ENCODE results near the gene EEPD1. TPM values are rescaled to one million over a fixed set of nuclear protein-coding genes. Genes with fewer than 3 reads are reported as not detected.

EEPD1 gene
- polyA plus RNA-seq, 3 donors: 9.1 to 23.6 (median 9.3) TPM

DNA sequence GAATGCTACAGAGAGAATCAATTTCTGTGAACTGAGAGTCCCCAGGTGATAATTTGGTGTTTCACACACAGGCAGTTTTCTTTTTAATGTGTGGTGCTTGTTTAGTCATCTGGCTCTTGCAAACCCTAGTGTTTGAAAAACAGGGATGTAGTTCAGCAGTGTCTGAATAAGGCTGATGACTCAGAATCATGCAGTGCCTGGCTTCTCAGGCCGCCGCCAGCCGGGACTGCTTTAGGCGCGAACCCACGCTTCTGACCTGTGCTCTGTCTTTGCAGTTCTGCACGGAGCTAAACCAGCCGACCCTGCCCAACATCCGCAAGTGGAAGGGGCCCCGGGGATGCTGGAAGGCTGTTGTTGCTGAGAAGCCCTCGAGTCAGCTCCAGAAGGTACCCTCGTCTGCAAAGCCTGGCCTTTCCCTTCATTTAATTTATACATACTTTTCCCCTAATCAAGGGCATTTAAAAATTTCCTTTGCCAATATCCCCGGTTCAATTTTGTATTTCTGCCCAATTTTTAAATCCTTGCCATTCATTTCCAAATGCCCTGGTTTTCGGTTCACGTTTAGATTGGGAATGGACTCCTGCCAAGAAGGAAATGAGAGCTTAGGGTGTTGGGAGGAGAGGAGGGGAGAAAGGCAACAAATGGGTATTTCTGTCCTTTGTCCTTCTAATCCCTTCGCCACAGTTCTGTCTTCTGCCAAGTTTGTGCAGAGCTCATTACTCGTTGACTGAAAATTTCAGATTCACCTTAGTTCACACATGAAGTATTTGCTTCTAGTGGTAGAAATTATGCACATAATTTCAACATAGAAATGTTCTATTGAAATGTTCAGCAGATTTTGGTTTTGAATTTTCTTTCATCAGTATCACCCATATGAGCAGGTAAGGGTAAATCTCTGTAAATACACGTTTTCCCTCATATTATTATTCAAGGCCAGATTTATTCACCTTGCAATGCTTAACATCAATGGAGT lies 128.1 kb downstream of the EEPD1 start:
- whole genome bisulfite sequencing, 3 donors: 34 to 64% (median 34%) methylated on average over 18 of the region's 18 CpGs
- no peak overlapping the region for H3K27ac ChIP-seq (ENCODE audit: low read depth, low read length)

DNA sequence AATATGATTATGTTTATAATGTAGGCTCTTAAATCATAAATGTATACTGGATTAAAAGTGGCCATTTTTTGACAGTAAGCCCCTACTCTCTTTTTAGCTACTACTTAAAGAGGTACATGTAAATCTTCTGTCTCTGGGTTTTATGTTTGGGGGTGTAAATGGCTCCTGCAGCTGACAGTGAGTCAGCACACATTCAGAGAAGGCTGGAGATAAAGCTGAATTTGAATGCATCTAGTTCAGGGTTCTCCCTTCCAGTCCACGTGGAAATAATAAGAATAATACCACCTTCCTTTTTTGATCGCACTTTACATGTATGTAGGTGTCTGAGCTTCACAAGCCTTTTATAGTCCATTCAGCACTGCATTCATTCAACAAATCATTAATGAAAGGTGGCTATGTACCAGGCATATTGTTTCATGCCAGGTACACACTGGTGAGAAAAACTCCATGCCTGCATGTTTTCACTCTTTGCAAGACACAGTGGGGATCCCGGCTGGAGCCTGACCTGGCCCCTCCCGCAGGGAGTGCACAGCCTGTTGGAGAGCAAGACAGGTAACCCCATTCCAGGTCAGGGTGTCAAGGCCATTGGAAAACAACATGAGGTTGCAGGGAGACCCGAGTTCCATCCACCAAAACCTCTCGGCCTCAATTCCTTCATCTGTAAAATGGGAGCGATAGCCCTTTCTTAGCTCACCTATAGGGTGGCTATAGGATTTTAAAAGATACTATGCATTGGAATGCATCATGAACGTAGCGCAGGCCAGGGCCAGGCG lies 129.1 kb downstream of the EEPD1 start:
- 82 to 89% (median 88%) methylated on average over 10 of the region's 10 CpGs for WGBS, 3 donors
- no peak overlapping the region for H3K27ac ChIP-seq (ENCODE audit: low read depth, low read length)

GRCh38 chr7:36283181-36283580 lies 130.1 kb downstream of the EEPD1 start:
- H3K27ac ChIP-seq (ENCODE audit: low read depth, low read length): no peak overlapping the region
- WGBS, 3 donors: 58 to 83% (median 60%) methylated on average over 9 of the region's 9 CpGs

DNA sequence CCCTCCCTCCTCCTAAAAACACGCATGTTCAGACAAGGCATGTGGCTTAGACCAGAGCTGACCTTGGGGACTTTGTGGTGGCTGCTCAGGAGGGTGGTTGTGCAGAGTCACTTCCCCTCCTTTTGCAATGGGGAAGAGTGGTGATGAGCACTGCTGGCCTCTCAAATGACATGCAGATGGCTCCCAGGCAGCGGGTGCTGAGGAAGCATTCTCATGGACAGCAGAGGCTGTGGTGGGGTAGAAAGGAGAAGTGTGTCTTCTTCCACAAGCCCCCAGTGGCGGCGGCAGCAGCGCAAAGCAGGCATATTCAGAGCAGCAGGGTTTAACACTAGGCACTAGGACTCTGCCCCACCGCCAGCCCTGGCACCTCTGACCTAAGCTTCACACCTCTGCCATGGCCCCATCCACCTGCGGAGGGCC lies 130.7 kb downstream of the EEPD1 start:
- 58 to 95% (median 68%) methylated on average over 7 of the region's 7 CpGs for WGBS, 3 donors
- no peak overlapping the region for H3K27ac ChIP-seq (ENCODE audit: low read depth, low read length)

DNA sequence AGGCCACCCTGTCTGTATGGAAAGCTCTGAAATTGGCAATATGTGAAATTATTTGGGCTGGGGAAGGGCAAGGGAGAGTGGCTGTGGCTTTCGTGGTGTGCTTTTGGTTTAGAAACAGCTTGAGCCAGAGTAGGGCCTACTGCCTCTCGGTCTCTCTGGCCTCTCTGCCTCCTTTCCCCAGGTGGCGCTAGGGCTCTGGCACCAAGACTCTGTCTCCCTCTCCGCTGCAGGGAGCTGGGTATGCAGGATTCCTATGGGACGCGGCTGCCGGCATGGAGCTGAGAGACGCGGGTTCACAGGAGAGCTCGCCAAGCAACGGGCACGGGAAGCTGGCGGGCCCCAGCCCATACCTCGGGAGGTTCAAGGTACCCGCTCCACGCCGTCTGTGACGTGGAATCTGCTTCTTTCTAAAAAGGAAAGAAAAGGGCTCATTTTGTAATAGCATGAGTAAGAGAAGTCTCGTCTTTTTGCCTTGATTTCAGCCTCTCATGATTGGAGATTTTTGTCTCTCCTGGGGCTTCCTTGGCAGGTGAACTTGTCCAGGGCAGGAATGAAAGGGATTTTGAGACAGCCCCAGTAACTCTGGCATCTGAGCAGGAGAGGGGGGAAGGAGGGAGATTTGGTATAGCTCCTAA lies 131.5 kb downstream of the EEPD1 start:
- 72 to 86% (median 73%) methylated on average over 19 of the region's 19 CpGs for WGBS, 3 donors
- no peak overlapping the region for H3K27ac ChIP-seq (ENCODE audit: low read depth, low read length)

DNA sequence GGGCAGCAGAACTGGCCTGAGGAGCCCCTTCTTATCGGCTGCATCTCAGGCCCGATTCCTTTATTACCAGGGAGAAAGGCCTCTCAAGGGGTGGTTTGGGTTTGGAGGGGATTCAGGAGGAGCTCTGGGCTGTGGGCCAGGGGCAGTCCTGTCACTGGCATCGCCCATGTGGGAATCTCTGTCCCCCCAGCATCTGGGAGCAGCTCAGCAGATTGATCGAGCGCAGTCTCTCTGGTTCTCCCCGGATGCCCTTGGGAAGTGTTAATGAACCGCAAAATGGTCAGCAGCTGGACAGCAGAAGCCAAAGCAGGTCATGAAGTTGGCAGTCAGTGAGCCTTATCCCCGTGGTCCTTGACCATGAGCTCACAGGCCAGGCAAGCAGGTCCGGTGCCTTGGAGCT lies 132.2 kb downstream of the EEPD1 start:
- H3K27ac ChIP-seq (ENCODE audit: low read depth, low read length): no peak overlapping the region
- WGBS, 3 donors: 52 to 73% (median 69%) methylated on average over 9 of the region's 9 CpGs

- WGBS, 3 donors: 37 to 97% (median 48%) methylated on average over 2 of the region's 2 CpGs
- H3K27ac ChIP-seq (ENCODE audit: low read depth, low read length): no peak overlapping the region
These were observed 133.2 kb downstream of the EEPD1 start for GRCh38 chr7:36286226-36286625.

DNA sequence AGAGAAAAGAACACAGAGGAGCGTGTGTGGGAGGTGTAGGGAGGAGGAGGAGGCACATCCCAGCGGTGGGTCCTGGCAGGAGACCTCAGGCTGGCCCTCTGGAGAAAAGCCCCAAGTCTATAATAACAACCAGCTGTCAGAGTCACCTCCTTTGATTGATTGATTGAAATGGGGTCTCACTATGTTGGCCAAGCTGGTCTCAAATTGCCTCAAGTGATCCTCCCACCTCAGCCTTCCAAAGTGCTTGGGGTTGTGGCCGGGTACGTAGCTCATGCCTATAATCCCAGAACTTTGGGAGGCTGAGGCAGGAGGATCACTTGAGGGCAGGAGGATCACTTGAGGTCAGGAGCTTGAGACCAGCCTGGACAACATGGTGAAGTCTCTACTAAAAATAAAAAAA lies 133.6 kb downstream of the EEPD1 start:
- no peak overlapping the region for H3K27ac ChIP-seq (ENCODE audit: low read depth, low read length)
- WGBS, 3 donors: 77 to 93% (median 89%) methylated on average over 4 of the region's 4 CpGs

- H3K27ac ChIP-seq (ENCODE audit: low read depth, low read length): no peak overlapping the region
- 48 to 68% (median 49%) methylated on average over 19 of the region's 19 CpGs for WGBS, 3 donors
These were observed 134.6 kb downstream of the EEPD1 start for GRCh38 chr7:36287371-36288241.

DNA sequence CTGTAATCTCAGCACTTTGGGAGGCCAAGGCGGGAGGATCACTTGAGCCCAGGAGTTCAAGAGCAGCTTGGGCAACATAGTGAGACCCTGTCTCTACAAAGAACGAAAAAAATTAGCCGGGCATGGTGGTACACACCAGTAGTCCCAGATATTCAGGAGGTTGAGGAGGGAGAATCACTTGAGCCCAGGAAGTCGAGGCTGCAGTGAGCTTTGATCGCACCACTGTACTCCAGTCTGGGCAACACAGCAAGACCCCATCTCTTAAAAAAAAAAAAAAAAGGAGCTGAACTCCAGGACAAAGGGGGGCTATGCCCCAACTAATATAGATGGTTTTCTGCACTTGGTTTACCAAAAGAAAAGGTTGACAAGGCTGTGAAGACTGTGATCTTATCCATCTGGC lies 135.4 kb downstream of the EEPD1 start:
- WGBS, 3 donors: 96 to 98% (median 97%) methylated on average over 5 of the region's 5 CpGs
- no peak overlapping the region for H3K27ac ChIP-seq (ENCODE audit: low read depth, low read length)

DNA sequence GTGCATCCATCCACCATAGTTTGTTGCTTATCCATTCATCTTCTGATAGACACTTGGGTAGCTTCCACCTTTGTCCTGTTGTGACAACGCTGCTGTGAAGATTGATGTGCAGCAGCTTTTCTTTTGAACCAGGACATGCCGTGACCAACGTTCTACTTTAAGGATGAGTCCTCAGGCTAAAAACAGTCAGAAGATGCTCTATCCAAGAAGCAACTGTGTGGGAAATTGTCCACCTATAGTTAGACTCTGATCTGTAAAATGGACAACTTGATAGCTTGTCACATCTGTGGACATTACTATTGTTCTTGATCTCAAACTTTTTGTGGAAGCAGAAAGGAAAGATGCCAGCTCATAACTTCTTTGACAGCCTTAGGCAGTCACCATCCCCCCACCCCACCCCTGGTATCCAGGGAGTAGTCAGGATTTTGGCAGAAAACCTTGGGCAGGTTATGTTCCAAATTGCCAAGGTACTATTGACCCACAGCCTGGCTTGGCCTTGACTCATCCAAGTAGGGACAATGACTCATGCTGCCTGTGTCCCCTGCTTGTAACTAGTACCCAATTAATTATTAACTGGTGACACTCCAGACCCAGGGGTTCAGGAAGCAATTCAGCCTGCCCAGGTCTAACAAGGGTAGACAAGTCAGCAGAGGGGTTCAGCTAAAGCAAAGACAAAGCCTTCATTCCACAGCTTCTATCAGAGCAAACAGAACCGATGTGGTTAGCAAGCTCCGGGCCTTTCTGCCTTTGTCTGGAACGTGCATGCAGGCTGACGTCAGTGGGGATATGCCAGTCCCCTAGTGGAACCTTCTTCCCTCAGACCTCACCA lies 137.0 kb downstream of the EEPD1 start:
- no peak overlapping the region for H3K27ac ChIP-seq (ENCODE audit: low read depth, low read length)
- WGBS, 3 donors: 43 to 80% (median 73%) methylated on average over 7 of the region's 7 CpGs

DNA sequence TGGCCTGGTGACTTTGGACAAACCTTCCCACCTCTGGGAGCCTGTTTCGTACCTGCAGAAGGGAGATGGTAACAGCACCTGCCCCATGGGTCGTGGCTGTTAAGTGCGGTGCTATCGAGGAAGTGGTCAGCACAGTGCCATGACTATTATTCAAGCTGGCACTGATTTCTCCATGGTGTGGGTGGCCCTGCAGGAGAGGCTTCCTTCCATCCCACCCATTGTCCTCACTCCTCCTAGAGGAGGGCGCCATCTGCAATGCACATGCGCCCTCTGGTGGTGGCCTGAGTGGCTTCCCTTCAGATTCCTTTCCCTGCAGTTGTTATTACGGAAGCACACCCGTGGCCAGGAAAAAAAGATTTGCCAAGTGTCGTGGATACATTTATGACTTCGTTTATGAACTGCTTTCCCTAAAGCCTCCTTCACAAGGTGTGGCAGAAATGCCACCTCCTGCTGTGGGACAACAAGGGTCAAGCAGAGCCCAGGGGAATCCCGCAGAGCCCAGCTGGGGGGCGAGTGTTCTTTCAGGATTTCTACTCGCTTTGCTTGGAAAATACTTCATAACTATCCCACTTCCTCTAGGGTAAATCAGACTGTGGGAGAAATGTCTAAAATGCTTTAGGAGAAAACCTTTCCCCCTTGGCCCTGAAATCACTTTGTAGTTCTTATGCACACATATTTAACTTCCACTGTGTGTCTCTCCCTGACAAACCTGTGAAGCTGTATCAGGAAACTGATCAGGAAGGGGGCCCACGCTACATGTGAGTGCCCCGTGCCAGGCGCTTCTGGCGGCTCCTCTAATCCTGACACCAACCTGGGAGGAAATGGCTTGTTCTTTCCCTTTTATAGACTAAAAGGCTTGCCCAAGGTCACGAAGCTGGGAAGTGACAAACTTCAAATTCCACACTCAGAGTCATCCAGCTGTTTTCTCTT lies 138.6 kb downstream of the EEPD1 start:
- no peak overlapping the region for H3K27ac ChIP-seq (ENCODE audit: low read depth, low read length)
- 13 to 21% (median 16%) methylated on average over 18 of the region's 18 CpGs for WGBS, 3 donors

GRCh38 chr7:36295090-36295489 lies 142.0 kb downstream of the EEPD1 start:
- no peak overlapping the region for H3K27ac ChIP-seq (ENCODE audit: low read depth, low read length)
- 79 to 84% (median 83%) methylated on average over 5 of the region's 5 CpGs for WGBS, 3 donors

DNA sequence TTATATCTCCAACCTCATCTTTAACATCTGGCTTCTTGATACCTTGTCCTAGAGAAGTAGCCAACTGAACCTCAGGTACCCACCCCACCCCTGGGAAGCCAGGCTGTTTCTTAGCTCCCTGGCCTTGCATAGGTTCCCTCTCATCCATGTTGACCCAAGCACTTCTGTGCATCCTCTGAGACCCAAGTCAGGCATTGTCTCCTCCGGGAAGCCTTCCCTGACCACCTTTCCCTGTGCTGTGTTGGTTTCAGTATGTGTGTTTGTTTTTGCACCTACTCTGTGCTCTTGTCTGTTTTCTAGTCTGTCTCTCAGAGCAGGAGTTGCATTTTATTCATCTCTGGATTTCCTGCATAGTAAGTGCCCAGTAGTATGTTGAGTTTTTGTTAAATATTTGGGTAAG lies 143.2 kb downstream of the EEPD1 start:
- no peak overlapping the region for H3K27ac ChIP-seq (ENCODE audit: low read depth, low read length)
- WGBS, 3 donors: 92 to 95% (median 95%) methylated on average over 1 of the region's 1 CpG

DNA sequence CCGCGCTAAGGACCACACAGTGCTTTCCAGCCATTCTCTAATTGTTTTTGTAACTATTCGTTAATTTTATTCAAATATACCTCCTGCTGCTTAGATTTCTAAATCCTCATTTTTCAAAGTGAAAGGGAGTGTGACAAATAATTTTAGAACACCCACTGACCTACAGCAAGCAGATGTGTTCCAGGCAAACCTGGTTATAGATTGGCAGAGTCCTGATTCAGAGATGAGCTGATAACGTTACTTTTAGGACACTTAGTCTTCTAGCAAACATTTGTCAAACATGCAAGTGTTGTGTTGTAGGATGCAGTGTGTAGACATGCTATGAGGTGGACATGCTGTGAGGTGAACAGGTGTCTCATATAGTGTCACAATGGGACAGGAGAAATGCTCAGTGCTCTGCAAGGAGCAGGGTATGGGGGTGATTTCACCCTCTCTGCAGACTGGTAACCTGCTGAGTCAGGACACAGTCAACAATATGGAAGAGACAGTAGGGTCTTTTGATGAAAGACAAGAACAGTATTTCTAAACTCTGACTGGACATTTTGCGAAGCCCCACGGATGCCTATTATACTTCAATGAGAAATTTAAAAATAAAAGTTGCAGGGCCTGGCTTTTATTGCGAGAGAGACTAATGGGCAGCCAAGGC lies 144.4 kb downstream of the EEPD1 start:
- no peak overlapping the region for H3K27ac ChIP-seq (ENCODE audit: low read depth, low read length)
- 91 to 92% (median 92%) methylated on average over 7 of the region's 7 CpGs for WGBS, 3 donors

GRCh38 chr7:36298106-36298505 lies 145.1 kb downstream of the EEPD1 start:
- no peak overlapping the region for H3K27ac ChIP-seq (ENCODE audit: low read depth, low read length)
- 41 to 85% (median 51%) methylated on average over 4 of the region's 4 CpGs for WGBS, 3 donors
